H54 (cell line): ENCODE results near the gene TLE1.

Experiments used
- DNase-seq: peaks from one replicate; pipeline ENCODE4 v3.0.0; 2011; ENCODE audit warnings: low spot score, mixed read lengths; ENCODE audit not compliant: insufficient read length
- FAIRE-seq: peaks from 3 replicates; lab custom pipeline; 2011; peaks lifted over from hg19 to GRCh38; lab: Jason Lieb, UNC
- POLR2A ChIP-seq: IDR thresholded peaks from 2 replicates; pipeline ENCODE4 v1.6.1; 2011; ENCODE audit warnings: low read depth, mild to moderate bottlenecking, low read length

The TLE1 gene

GRCh38 chr9:81680506-81680905, 8.8 kb downstream of the TLE1 start:
- no peak for TF ChIP-seq POLR2A
- DNase-seq: no peak
- FAIRE-seq: no peak

- no peak for FAIRE-seq
- no peak for TF ChIP-seq POLR2A
- DNase-seq: no peak
Measured at GRCh38 chr9:81680006-81680405, 9.3 kb downstream of the TLE1 start.

- no peak for FAIRE-seq
- TF ChIP-seq POLR2A: no peak
- DNase-seq: no peak
Measured at GRCh38 chr9:81678088-81678487, 11.3 kb downstream of the TLE1 start.

GRCh38 chr9:81676395-81676794, 13.0 kb downstream of the TLE1 start:
- no peak for TF ChIP-seq POLR2A
- FAIRE-seq (no peak), DNase-seq (no peak)

- no peak for TF ChIP-seq POLR2A
- FAIRE-seq: no peak
- DNase-seq: no peak
Measured at GRCh38 chr9:81673310-81673709, 16.0 kb downstream of the TLE1 start.

- no peak for TF ChIP-seq POLR2A
- DNase-seq (no peak), FAIRE-seq (no peak)
Measured at GRCh38 chr9:81671880-81672280, 17.5 kb downstream of the TLE1 start.

GRCh38 chr9:81669866-81670265, 19.5 kb downstream of the TLE1 start:
- no peak for FAIRE-seq
- TF ChIP-seq POLR2A: no peak

GRCh38 chr9:81669041-81669651, 20.2 kb downstream of the TLE1 start:
- no peak for DNase-seq
- TF ChIP-seq POLR2A: no peak
- FAIRE-seq: peak; percentile 27

More at GRCh38 chr9:81669866-81670265, 19.5 kb downstream of the TLE1 start:
- DNase-seq: no peak

- no peak for TF ChIP-seq POLR2A
- DNase-seq (no peak), FAIRE-seq (peak; percentile 11)
Measured at GRCh38 chr9:81666123-81666522, 23.2 kb downstream of the TLE1 start.

- TF ChIP-seq POLR2A: no peak
- DNase-seq: no peak
- no peak for FAIRE-seq
Measured at GRCh38 chr9:81665322-81665871, 23.9 kb downstream of the TLE1 start.

- FAIRE-seq: no peak
- TF ChIP-seq POLR2A: no peak
- no peak for DNase-seq
Measured at GRCh38 chr9:81664638-81665222, 24.6 kb downstream of the TLE1 start.

GRCh38 chr9:81661339-81661738, 28.0 kb downstream of the TLE1 start:
- TF ChIP-seq POLR2A: no peak

GRCh38 chr9:81656871-81657337, 32.4 kb downstream of the TLE1 start:
- DNase-seq (no peak), FAIRE-seq (no peak)
- no peak for TF ChIP-seq POLR2A

More at GRCh38 chr9:81661339-81661738, 28.0 kb downstream of the TLE1 start:
- FAIRE-seq (no peak), DNase-seq (no peak)

GRCh38 chr9:81656004-81656403, 33.3 kb downstream of the TLE1 start:
- DNase-seq (no peak), FAIRE-seq (no peak)
- no peak for TF ChIP-seq POLR2A

GRCh38 chr9:81653240-81653639, 36.1 kb downstream of the TLE1 start:
- DNase-seq (peak; percentile 34), FAIRE-seq (peak; percentile 90)
- no peak for TF ChIP-seq POLR2A
